ENCODE data around the gene JAG1.

DNA sequence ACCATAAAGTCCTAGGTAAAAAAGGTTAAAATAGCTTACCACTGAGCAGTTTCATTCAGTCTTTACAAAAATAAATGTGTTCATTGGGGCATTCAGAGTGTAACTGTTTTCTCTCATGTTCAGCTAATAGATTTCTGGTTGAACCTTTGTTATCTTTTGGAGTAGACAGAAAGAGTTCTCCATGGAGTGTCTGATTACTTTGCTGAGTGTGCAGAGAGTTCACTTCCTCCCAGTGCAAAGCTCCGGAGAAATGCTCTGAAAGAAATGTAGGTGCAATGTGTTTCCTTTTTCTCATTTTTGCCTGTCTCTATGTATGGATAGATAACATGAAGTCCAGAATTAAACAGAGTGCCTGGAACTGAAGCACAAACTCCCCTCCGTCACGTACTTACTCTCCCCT, 52.6 kb downstream of the JAG1 start:
- TF ChIP-seq JUN (IDR thresholded peaks at IDR 0.05; ENCODE audit: borderline replicate concordance, insufficient read depth, insufficient read length, low read depth): no peak
- TF ChIP-seq, protein P1, sequence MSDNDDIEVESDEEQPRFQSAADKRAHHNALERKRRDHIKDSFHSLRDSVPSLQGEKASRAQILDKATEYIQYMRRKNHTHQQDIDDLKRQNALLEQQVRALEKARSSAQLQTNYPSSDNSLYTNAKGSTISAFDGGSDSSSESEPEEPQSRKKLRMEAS (IDR thresholded peaks at IDR 0.05; ENCODE audit: insufficient read depth, insufficient read length): no peak
- TF ChIP-seq, protein P2, sequence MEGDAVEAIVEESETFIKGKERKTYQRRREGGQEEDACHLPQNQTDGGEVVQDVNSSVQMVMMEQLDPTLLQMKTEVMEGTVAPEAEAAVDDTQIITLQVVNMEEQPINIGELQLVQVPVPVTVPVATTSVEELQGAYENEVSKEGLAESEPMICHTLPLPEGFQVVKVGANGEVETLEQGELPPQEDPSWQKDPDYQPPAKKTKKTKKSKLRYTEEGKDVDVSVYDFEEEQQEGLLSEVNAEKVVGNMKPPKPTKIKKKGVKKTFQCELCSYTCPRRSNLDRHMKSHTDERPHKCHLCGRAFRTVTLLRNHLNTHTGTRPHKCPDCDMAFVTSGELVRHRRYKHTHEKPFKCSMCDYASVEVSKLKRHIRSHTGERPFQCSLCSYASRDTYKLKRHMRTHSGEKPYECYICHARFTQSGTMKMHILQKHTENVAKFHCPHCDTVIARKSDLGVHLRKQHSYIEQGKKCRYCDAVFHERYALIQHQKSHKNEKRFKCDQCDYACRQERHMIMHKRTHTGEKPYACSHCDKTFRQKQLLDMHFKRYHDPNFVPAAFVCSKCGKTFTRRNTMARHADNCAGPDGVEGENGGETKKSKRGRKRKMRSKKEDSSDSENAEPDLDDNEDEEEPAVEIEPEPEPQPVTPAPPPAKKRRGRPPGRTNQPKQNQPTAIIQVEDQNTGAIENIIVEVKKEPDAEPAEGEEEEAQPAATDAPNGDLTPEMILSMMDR (IDR thresholded peaks at IDR 0.05; ENCODE audit: extremely low read depth in 1 of 2, insufficient read depth in 1 of 2, low read depth in 1 of 2, low read length in 2 of 2): no peak
- TF ChIP-seq POLR2AphosphoS5 (IDR thresholded peaks at IDR 0.05; ENCODE audit: insufficient read depth, low read depth, low read length): no peak
- TF ChIP-seq POLR2A (IDR thresholded peaks at IDR 0.05; ENCODE audit: low read depth, low read length): no peak
- TF ChIP-seq FOS (IDR thresholded peaks at IDR 0.05; ENCODE audit: borderline replicate concordance, insufficient read depth, low read length): no peak
- no peak for TF ChIP-seq EZH2 (IDR thresholded peaks at IDR 0.05; ENCODE audit: borderline replicate concordance, low read depth, low read length, severe bottlenecking)

All from endothelial cell of umbilical vein (primary cell).